Panc1 (cell line): ENCODE measurements around the gene RABL6.

Source experiments
- CTCF ChIP-seq: fragments of 450-650 bp; IDR thresholded peaks from 2 replicates; pipeline ENCODE4 v1.5.1; 2017; ENCODE audit warnings: mild to moderate bottlenecking
- POLR2AphosphoS5 ChIP-seq: IDR thresholded peaks from 2 replicates; pipeline ENCODE4 v1.6.1; 2012; ENCODE audit warnings: mild to moderate bottlenecking, low read depth, low read length, moderate library complexity
- REST ChIP-seq, 2 experiments: IDR thresholded peaks; 2 replicates each; pipeline ENCODE4 v1.6.1; 2011 to 2012; ENCODE audit warnings: low read depth in 2 of 2, control low read depth in 1 of 2, low read length in 1 of 2, mild to moderate bottlenecking in 1 of 2, moderate library complexity in 1 of 2; ENCODE audit not compliant: insufficient read depth in 1 of 2
- SIN3A ChIP-seq: IDR thresholded peaks from 2 replicates; pipeline ENCODE4 v1.6.1; 2012; ENCODE audit warnings: low read depth, mild to moderate bottlenecking, low read length, moderate library complexity, borderline replicate concordance; ENCODE audit not compliant: insufficient read depth
- TCF7L2 ChIP-seq: IDR thresholded peaks from 2 replicates; pipeline ENCODE4 v1.6.1; 2011; ENCODE audit warnings: mild to moderate bottlenecking, low read depth, low read length, inconsistent platforms

- TF ChIP-seq REST (IDR thresholded peaks at IDR 0.05; ENCODE audit: insufficient read depth in 1 of 2, low read depth in 2 of 2, low read length in 1 of 2) (no peak), CTCF (no peak), POLR2AphosphoS5 (no peak), TCF7L2 (no peak), SIN3A (no peak)
These were observed 20.2 kb downstream of the RABL6 start for GRCh38 chr9:136827794-136828473.
